MCF 10A (cell line): Measurements from ENCODE around the gene NAT10. TPM values are rescaled to one million over a fixed set of nuclear protein-coding genes. Genes with fewer than 3 reads are reported as not detected.
A peak's percentile ranks its signal among the peaks of the same experiment; 100 is the strongest.

Source experiments
- BruUV-seq: library from RNA; stranded (reverse); fragments of 400-500 nt; replicated peaks from 2 replicates; lab custom pipeline; 2021; lab: Mats Ljungman, UMichigan
- CTCF ChIA-PET: fragments of 300-600 bp; sonication (Branson Sonifier 250); formaldehyde crosslinking; extraction: SDS; loops from one replicate; lab custom pipeline; 2021; ENCODE audit warnings: antibody characterized with exemption, inconsistent platforms; lab: Yijun Ruan, JAX
- POLR2A ChIA-PET: fragments of 300-600, 350-650 bp; sonication (Branson Sonifier 250); formaldehyde crosslinking; extraction: SDS; loops from one replicate; lab custom pipeline; 2020; ENCODE audit warnings: antibody characterized with exemption, inconsistent platforms; lab: Yijun Ruan, JAX
- DNase-seq: peaks from one replicate; pipeline ENCODE4 v3.0.0-alpha.2; 2018; ENCODE audit not compliant: unreplicated experiment
- H3K27ac Mint-ChIP-seq: one replicate; pipeline ENCODE4 v1.8.0; 2022; ENCODE audit warnings: mild to moderate bottlenecking, low read depth, mixed read lengths; ENCODE audit not compliant: unreplicated experiment
- H3K27me3 Mint-ChIP-seq: one replicate; pipeline ENCODE4 v1.8.0; 2022; ENCODE audit warnings: mixed read lengths; ENCODE audit not compliant: insufficient read depth, unreplicated experiment
- H3K36me3 Mint-ChIP-seq: one replicate; pipeline ENCODE4 v1.8.0; 2022; ENCODE audit warnings: mild to moderate bottlenecking, moderate library complexity, mixed read lengths; ENCODE audit not compliant: insufficient read depth, unreplicated experiment
- H3K4me1 Mint-ChIP-seq: one replicate; pipeline ENCODE4 v1.8.0; 2022; ENCODE audit warnings: mixed read lengths; ENCODE audit not compliant: insufficient read depth, unreplicated experiment
- H3K4me3 Mint-ChIP-seq: one replicate; pipeline ENCODE4 v1.8.0; 2022; ENCODE audit warnings: mild to moderate bottlenecking, moderate library complexity, mixed read lengths; ENCODE audit not compliant: unreplicated experiment
- H3K9me3 Mint-ChIP-seq: one replicate; pipeline ENCODE4 v1.8.0; 2022; ENCODE audit warnings: mixed read lengths; ENCODE audit not compliant: unreplicated experiment
- CTCF ChIP-seq: fragments of 200-600 bp; IDR thresholded peaks from one replicate; pipeline ENCODE4 v1.8.0; 2022; ENCODE audit warnings: antibody characterized with exemption, mild to moderate bottlenecking; ENCODE audit not compliant: unreplicated experiment
- intact Hi-C: fragments of 100-400 bp; cut with micrococcal nuclease; formaldehyde crosslinking; loops from 2 replicates; pipeline ENCODE4 v1.14.1; 2022
- total RNA-seq: library from RNA; stranded (reverse); gene quantifications from 2 replicates; pipeline ENCODE4 v1.2.3, GENCODE V29; 2022

Gene NAT10
- total RNA-seq, 1 experiment from 2014 or later, result 89.5 TPM

GRCh38 chr11:34161812-34162492 is 56.5 kb downstream of the NAT10 start:
- ChIA-PET POLR2A (interaction anchor here (0.7 kb wide), 2 partner anchors 28 to 477 kb away, joined by 3 read pairs; no protein-coding TSS in a partner anchor), CTCF (interaction anchor here (0.7 to 1.8 kb wide), 3 partner anchors 13 to 731 kb away, joined by 3 to 7 read pairs (median 3); no protein-coding TSS in a partner anchor)
- no peak for TF ChIP-seq CTCF
- Mint-ChIP-seq H3K4me3 (no peak overlapping the region), H3K9me3 (no peaks in the 10 kb centered on the region), H3K27ac (no peak overlapping the region), H3K27me3 (no peaks in the 10 kb centered on the region), H3K4me1 (peaks cover 3% of the 10 kb centered on the region), H3K36me3 (peaks cover 8% of the 10 kb centered on the region)
- peak; percentile 13 for DNase-seq
- BruUV-seq, result no TSS peak
- intact Hi-C loops, result no loop called here

- peaks cover 3% of the 10 kb centered on the region for H3K4me1 Mint-ChIP-seq
- no peak overlapping the region for H3K4me3 Mint-ChIP-seq
- intact Hi-C loops, result no loop called here
- no peak for TF ChIP-seq CTCF
- H3K27ac Mint-ChIP-seq, result no peak overlapping the region
- CTCF ChIA-PET, result interaction anchor here (0.6 kb wide), 1 partner anchor 403 kb away, joined by 3 read pairs; no protein-coding TSS in a partner anchor
- DNase-seq, result no peak
- POLR2A ChIA-PET, result interaction anchor here (0.7 kb wide), 2 partner anchors 28 to 476 kb away, joined by 3 read pairs; no protein-coding TSS in a partner anchor
- H3K9me3 Mint-ChIP-seq, result no peaks in the 10 kb centered on the region
- BruUV-seq, result no TSS peak
- H3K27me3 Mint-ChIP-seq, result no peaks in the 10 kb centered on the region
- H3K36me3 Mint-ChIP-seq, result peaks cover 7% of the 10 kb centered on the region
Measured at GRCh38 chr11:34162493-34162820, 57.0 kb downstream of the NAT10 start.

- BruUV-seq, result no TSS peak
- Mint-ChIP-seq H3K27ac (no peak overlapping the region), H3K36me3 (peaks cover 7% of the 10 kb centered on the region), H3K9me3 (no peaks in the 10 kb centered on the region), H3K27me3 (no peaks in the 10 kb centered on the region), H3K4me3 (no peak overlapping the region), H3K4me1 (peaks cover 3% of the 10 kb centered on the region)
- no peak for DNase-seq
- intact Hi-C loops, result no loop called here
- CTCF ChIA-PET, result interaction anchor here (0.6 kb wide), 1 partner anchor 403 kb away, joined by 3 read pairs; no protein-coding TSS in a partner anchor
- TF ChIP-seq CTCF, result no peak
- POLR2A ChIA-PET, result interaction anchor here (0.7 kb wide), 1 partner anchor 28 kb away, joined by 3 read pairs; no protein-coding TSS in a partner anchor
Measured at GRCh38 chr11:34162856-34163255, 57.4 kb downstream of the NAT10 start.

GRCh38 chr11:34165121-34165520 is 59.7 kb downstream of the NAT10 start:
- intact Hi-C loops, result no loop called here
- Mint-ChIP-seq H3K4me3 (no peak overlapping the region), H3K27me3 (no peaks in the 10 kb centered on the region), H3K9me3 (no peaks in the 10 kb centered on the region), H3K27ac (no peak overlapping the region), H3K4me1 (peaks cover 3% of the 10 kb centered on the region), H3K36me3 (peaks cover 7% of the 10 kb centered on the region)
- ChIA-PET CTCF (interaction anchor here (1.0 to 2.9 kb wide), 5 partner anchors 9 to 348 kb away, joined by 3 to 20 read pairs (median 3); partner anchors contain the start of gene ABTB2), POLR2A (no interaction called here)
- DNase-seq, result no peak
- no peak for TF ChIP-seq CTCF
- BruUV-seq, result no TSS peak
